HEK293T (cell line): Measurements from ENCODE around the gene SLC16A4.

Source experiments
- CTCF ChIA-PET: fragments of 350-600 bp; formaldehyde crosslinking; extraction: SDS; loops from one replicate; lab custom pipeline; 2021; ENCODE audit warnings: antibody characterized with exemption, inconsistent platforms; lab: Yijun Ruan, JAX
- POLR2A ChIA-PET: fragments of 350-600 bp; formaldehyde crosslinking; extraction: SDS; loops from one replicate; lab custom pipeline; 2020; ENCODE audit warnings: antibody characterized with exemption, inconsistent platforms; lab: Yijun Ruan, JAX
- DNase-seq: peaks from one replicate; pipeline ENCODE4 v3.0.0; 2012; ENCODE audit warnings: mixed read lengths; ENCODE audit errors: extremely low spot score
- ARNT ChIP-seq: fragments of 450-650 bp; IDR thresholded peaks from 2 replicates; pipeline ENCODE4 v1.6.1; 2017; ENCODE audit warnings: mild to moderate bottlenecking
- BHLHE40 ChIP-seq: fragments of 450-650 bp; IDR thresholded peaks from 2 replicates; pipeline ENCODE4 v1.6.1; 2016; ENCODE audit warnings: mild to moderate bottlenecking, moderate library complexity, borderline replicate concordance
- CTBP1 ChIP-seq: fragments of 450-650 bp; IDR thresholded peaks from 2 replicates; pipeline ENCODE4 v1.6.1; 2016; ENCODE audit warnings: borderline replicate concordance
- ELF4 ChIP-seq: fragments of 450-650 bp; IDR thresholded peaks from 2 replicates; pipeline ENCODE4 v1.6.1; 2017; ENCODE audit warnings: antibody characterized with exemption
- FOXA1 ChIP-seq: fragments of 450-650 bp; IDR thresholded peaks from 2 replicates; pipeline ENCODE4 v1.6.1; 2016; ENCODE audit warnings: mild to moderate bottlenecking
- FOXK2 ChIP-seq: fragments of 450-650 bp; IDR thresholded peaks from 2 replicates; pipeline ENCODE4 v1.6.1; 2016; ENCODE audit warnings: mild to moderate bottlenecking
- FOXM1 ChIP-seq: fragments of 450-650 bp; IDR thresholded peaks from 2 replicates; pipeline ENCODE4 v1.6.1; 2017; ENCODE audit warnings: mild to moderate bottlenecking, borderline replicate concordance
- HDGF ChIP-seq: fragments of 450-650 bp; IDR thresholded peaks from 2 replicates; pipeline ENCODE4 v1.6.1; 2017; ENCODE audit warnings: antibody characterized with exemption, borderline replicate concordance
- L3MBTL2 ChIP-seq: fragments of 450-650 bp; conservative IDR thresholded peaks from 2 replicates; pipeline ENCODE4 v1.6.1; 2016; ENCODE audit warnings: mild to moderate bottlenecking
- LEF1 ChIP-seq: fragments of 450-650 bp; IDR thresholded peaks from 2 replicates; pipeline ENCODE4 v1.6.1; 2017; ENCODE audit warnings: mild to moderate bottlenecking, borderline replicate concordance
- NFRKB ChIP-seq: fragments of 450-650 bp; IDR thresholded peaks from 2 replicates; pipeline ENCODE4 v1.6.1; 2016; ENCODE audit warnings: mild to moderate bottlenecking, moderate library complexity
- PKNOX1 ChIP-seq: fragments of 450-650 bp; IDR thresholded peaks from 2 replicates; pipeline ENCODE4 v1.6.1; 2016
- SP1 ChIP-seq: fragments of 450-650 bp; IDR thresholded peaks from 2 replicates; pipeline ENCODE4 v1.6.1; 2017
- SUZ12 ChIP-seq: fragments of 450-650 bp; IDR thresholded peaks from 2 replicates; pipeline ENCODE4 v1.6.1; 2016; ENCODE audit warnings: mild to moderate bottlenecking
- TARDBP ChIP-seq: fragments of 450-650 bp; IDR thresholded peaks from 2 replicates; pipeline ENCODE4 v1.6.1; 2016
- ZNF384 ChIP-seq: fragments of 450-650 bp; IDR thresholded peaks from 2 replicates; pipeline ENCODE4 v1.6.1; 2016

SLC16A4 gene

GRCh38 chr1:110326826-110327225 lies 64.0 kb downstream of the SLC16A4 start:
- no peak for DNase-seq
- no peak for TF ChIP-seq CTBP1
- TF ChIP-seq SP1: no peak
- TF ChIP-seq HDGF: no peak
- TF ChIP-seq TARDBP: no peak
- no peak for TF ChIP-seq FOXK2
- no peak for TF ChIP-seq LEF1
- no peak for TF ChIP-seq ELF4
- no peak for TF ChIP-seq BHLHE40
- TF ChIP-seq PKNOX1: no peak
- TF ChIP-seq FOXM1: no peak
- no peak for TF ChIP-seq ZNF384
- ChIA-PET POLR2A (interaction anchor here (1.1 to 1.4 kb wide), 2 partner anchors 11 to 13 kb away, joined by 4 to 12 read pairs; partner anchors contain the start of gene RBM15), CTCF (interaction anchor here (1.3 to 2.0 kb wide), 2 partner anchors 14 to 130 kb away, joined by 4 to 7 read pairs; no protein-coding TSS in a partner anchor)

GRCh38 chr1:110324667-110325066 lies 66.2 kb downstream of the SLC16A4 start:
- ChIA-PET CTCF (interaction anchor here (0.6 to 1.4 kb wide), 3 partner anchors 9 to 265 kb away, joined by 3 read pairs; no protein-coding TSS in a partner anchor), POLR2A (interaction anchor here (1.7 kb wide), 1 partner anchor 13 kb away, joined by 9 read pairs; no protein-coding TSS in a partner anchor)
- TF ChIP-seq SUZ12: no peak
- TF ChIP-seq LEF1: no peak
- no peak for TF ChIP-seq SP1
- TF ChIP-seq FOXA1: no peak
- TF ChIP-seq HDGF: no peak
- TF ChIP-seq FOXM1: no peak
- TF ChIP-seq ZNF384: no peak
- TF ChIP-seq L3MBTL2: no peak
- no peak for TF ChIP-seq NFRKB
- DNase-seq: no peak

GRCh38 chr1:110321846-110322245 lies 69.0 kb downstream of the SLC16A4 start:
- no peak for DNase-seq
- no peak for TF ChIP-seq LEF1
- TF ChIP-seq HDGF: no peak
- TF ChIP-seq L3MBTL2: no peak
- TF ChIP-seq FOXK2: no peak
- TF ChIP-seq FOXA1: no peak
- no peak for TF ChIP-seq CTBP1
- no peak for TF ChIP-seq TARDBP
- no peak for TF ChIP-seq FOXM1
- TF ChIP-seq SUZ12: no peak
- TF ChIP-seq NFRKB: no peak
- TF ChIP-seq BHLHE40: no peak
- TF ChIP-seq ZNF384: no peak
- TF ChIP-seq SP1: no peak
- no peak for TF ChIP-seq PKNOX1
- no peak for TF ChIP-seq ARNT
- POLR2A ChIA-PET: interaction anchor here (1.4 kb wide), 1 partner anchor 17 kb away, joined by 4 read pairs; the partner anchor contains the start of gene RBM15
- CTCF ChIA-PET: interaction anchor here (15.2 kb wide), 1 partner anchor 115 kb away, joined by 382 read pairs; the partner anchor contains the start of gene KCNC4

- TF ChIP-seq FOXM1: no peak
- no peak for TF ChIP-seq HDGF
- no peak for TF ChIP-seq LEF1
- TF ChIP-seq SP1: no peak
- CTCF ChIA-PET: interaction anchor here (15.2 kb wide), 1 partner anchor 115 kb away, joined by 382 read pairs; the partner anchor contains the start of gene KCNC4
- POLR2A ChIA-PET: interaction anchor here (0.6 to 1.4 kb wide), 2 partner anchors 18 to 87 kb away, joined by 3 to 4 read pairs; partner anchors contain the start of gene RBM15
- DNase-seq: no peak
Observed at GRCh38 chr1:110321045-110321444, 69.8 kb downstream of the SLC16A4 start.

- DNase-seq: no peak
- ChIA-PET POLR2A (no interaction called here), CTCF (interaction anchor here (15.2 kb wide), 1 partner anchor 114 kb away, joined by 382 read pairs; the partner anchor contains the start of gene KCNC4)
- no peak for TF ChIP-seq BHLHE40
- no peak for TF ChIP-seq PKNOX1
- no peak for TF ChIP-seq FOXM1
- no peak for TF ChIP-seq NFRKB
- no peak for TF ChIP-seq CTBP1
- no peak for TF ChIP-seq FOXA1
- no peak for TF ChIP-seq HDGF
- TF ChIP-seq TARDBP: no peak
- TF ChIP-seq SP1: no peak
- TF ChIP-seq SUZ12: no peak
- no peak for TF ChIP-seq ARNT
- TF ChIP-seq L3MBTL2: no peak
Observed at GRCh38 chr1:110320168-110320518, 70.7 kb downstream of the SLC16A4 start.

GRCh38 chr1:110319332-110320167 lies 71.3 kb downstream of the SLC16A4 start:
- DNase-seq: no peak
- CTCF ChIA-PET: interaction anchor here (15.2 kb wide), 1 partner anchor 113 kb away, joined by 382 read pairs; the partner anchor contains the start of gene KCNC4
- TF ChIP-seq ARNT (no peak), ZNF384 (no peak), TARDBP (no peak), CTBP1 (no peak)
- POLR2A ChIA-PET: interaction anchor here (0.9 kb wide), 1 partner anchor 20 kb away, joined by 5 read pairs; the partner anchor contains the start of gene RBM15
